EH (cell line): Measurements from ENCODE around the gene UNKL.

Experiments
- DNase-seq: peaks from one replicate; pipeline ENCODE4 v3.0.0-alpha.2; 2015; ENCODE audit warnings: low read depth

Gene UNKL

GRCh38 chr16:1323296-1324239 lies 90.9 kb downstream of the UNKL start:
- no peak for DNase-seq

GRCh38 chr16:1322407-1322806 lies 92.1 kb downstream of the UNKL start:
- DNase-seq = no peak

- DNase-seq = no peak
These were observed 93.8 kb downstream of the UNKL start for GRCh38 chr16:1320658-1321240.

- no peak for DNase-seq
These were observed 94.4 kb downstream of the UNKL start for GRCh38 chr16:1320097-1320496.

- no peak for DNase-seq
These were observed 95.5 kb downstream of the UNKL start for GRCh38 chr16:1319041-1319440.

GRCh38 chr16:1318268-1318545 lies 96.3 kb downstream of the UNKL start:
- no peak for DNase-seq

- DNase-seq = no peak
These were observed 96.8 kb downstream of the UNKL start for GRCh38 chr16:1317479-1318267.

- DNase-seq = no peak
These were observed 98.5 kb downstream of the UNKL start for GRCh38 chr16:1316033-1316405.

- DNase-seq = no peak
These were observed 99.1 kb downstream of the UNKL start for GRCh38 chr16:1315081-1316032.

- no peak for DNase-seq
These were observed 100.0 kb downstream of the UNKL start for GRCh38 chr16:1314399-1315068.

- DNase-seq = no peak
These were observed 100.7 kb downstream of the UNKL start for GRCh38 chr16:1313721-1314369.
